Uterus (tissue), 2 donors: Measurements from ENCODE around the gene AUP1.

ENCODE experiments used
- POLR2A ChIP-seq, 2 donors: fragments of 450-650 bp; IDR thresholded peaks; one replicate each; pipeline ENCODE4 v1.6.1; 2016; ENCODE audit warnings: antibody characterized with exemption in 2 of 2, mild to moderate bottlenecking in 1 of 2, moderate library complexity in 1 of 2
- TF ChIP-seq, protein P1 (sequence below), 4 experiments: fragments of 200-600 bp in 2 of 4; fragments of 450-650 bp in 2 of 4; sonication (generic) in 2 of 4; IDR thresholded peaks; one replicate each; pipeline ENCODE4 v1.5.1; 2016 to 2019; ENCODE audit warnings: antibody characterized with exemption in 4 of 4, mild to moderate bottlenecking in 2 of 4, moderate library complexity in 1 of 4

DNA sequence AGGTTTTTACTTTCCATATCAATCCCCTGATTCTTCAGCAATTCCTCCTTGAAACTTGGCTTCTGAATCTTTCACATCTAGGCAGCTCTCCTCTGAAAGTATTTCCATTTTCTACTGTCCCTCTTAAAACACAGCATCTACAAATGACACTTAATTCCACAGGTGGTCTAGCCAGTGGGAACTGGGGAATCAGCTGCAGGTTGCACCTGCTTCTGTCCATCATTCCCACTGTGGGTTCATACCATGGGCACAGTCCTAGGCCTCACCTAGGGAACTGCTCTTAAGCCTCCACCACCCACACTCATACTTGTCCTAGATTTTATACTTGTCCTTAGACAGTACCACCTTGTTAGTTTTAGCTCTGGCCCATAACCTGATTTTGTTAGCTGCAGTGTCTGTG is 22.0 kb upstream of the AUP1 start:
- TF ChIP-seq, protein P1, sequence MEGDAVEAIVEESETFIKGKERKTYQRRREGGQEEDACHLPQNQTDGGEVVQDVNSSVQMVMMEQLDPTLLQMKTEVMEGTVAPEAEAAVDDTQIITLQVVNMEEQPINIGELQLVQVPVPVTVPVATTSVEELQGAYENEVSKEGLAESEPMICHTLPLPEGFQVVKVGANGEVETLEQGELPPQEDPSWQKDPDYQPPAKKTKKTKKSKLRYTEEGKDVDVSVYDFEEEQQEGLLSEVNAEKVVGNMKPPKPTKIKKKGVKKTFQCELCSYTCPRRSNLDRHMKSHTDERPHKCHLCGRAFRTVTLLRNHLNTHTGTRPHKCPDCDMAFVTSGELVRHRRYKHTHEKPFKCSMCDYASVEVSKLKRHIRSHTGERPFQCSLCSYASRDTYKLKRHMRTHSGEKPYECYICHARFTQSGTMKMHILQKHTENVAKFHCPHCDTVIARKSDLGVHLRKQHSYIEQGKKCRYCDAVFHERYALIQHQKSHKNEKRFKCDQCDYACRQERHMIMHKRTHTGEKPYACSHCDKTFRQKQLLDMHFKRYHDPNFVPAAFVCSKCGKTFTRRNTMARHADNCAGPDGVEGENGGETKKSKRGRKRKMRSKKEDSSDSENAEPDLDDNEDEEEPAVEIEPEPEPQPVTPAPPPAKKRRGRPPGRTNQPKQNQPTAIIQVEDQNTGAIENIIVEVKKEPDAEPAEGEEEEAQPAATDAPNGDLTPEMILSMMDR (IDR thresholded peaks at IDR 0.05): no peak
- TF ChIP-seq POLR2A (IDR thresholded peaks at IDR 0.05): no peak
